ENCODE data around the gene PRKAG2.

DNA sequence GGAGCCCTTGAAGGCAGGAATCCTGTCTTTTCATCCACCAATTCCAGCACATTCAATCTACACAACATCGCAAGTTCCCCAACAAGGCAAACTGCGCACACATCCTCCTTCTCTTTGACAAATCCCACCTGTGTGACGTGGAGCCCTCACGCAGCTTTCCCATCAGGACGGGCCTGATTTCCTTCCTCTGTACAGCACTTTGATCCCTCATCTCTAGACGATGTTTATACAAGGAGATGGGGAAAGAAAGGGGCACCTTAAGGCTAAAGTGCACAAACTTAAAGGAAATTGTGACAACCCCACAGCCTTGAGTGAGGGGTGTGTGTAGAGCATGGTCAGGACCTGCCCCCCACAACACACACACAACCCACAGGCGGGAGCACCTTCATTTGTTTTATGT, 97.2 kb downstream of the PRKAG2 start:
- TF ChIP-seq, protein P1, sequence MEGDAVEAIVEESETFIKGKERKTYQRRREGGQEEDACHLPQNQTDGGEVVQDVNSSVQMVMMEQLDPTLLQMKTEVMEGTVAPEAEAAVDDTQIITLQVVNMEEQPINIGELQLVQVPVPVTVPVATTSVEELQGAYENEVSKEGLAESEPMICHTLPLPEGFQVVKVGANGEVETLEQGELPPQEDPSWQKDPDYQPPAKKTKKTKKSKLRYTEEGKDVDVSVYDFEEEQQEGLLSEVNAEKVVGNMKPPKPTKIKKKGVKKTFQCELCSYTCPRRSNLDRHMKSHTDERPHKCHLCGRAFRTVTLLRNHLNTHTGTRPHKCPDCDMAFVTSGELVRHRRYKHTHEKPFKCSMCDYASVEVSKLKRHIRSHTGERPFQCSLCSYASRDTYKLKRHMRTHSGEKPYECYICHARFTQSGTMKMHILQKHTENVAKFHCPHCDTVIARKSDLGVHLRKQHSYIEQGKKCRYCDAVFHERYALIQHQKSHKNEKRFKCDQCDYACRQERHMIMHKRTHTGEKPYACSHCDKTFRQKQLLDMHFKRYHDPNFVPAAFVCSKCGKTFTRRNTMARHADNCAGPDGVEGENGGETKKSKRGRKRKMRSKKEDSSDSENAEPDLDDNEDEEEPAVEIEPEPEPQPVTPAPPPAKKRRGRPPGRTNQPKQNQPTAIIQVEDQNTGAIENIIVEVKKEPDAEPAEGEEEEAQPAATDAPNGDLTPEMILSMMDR (IDR thresholded peaks at IDR 0.05): no peak
- TF ChIP-seq POLR2AphosphoS5 (IDR thresholded peaks at IDR 0.05) (no peak), POLR2A (IDR thresholded peaks at IDR 0.05) (no peak)
